Head of caudate nucleus (tissue), 42 donors: ENCODE data around the gene CHM.
"Not testable (repeated sequence)": the region's sequence is repeated elsewhere in the genome, so short reads cannot be mapped to it uniquely, and the experiment has no call there.

Experiments
- DNase-seq, 42 donors: peaks; one replicate each; pipeline versions ENCODE4 v3.0.0 to v3.0.0-alpha.2; 2020 to 2021; ENCODE audit warnings: mixed read lengths in 7 of 42
- intact Hi-C: fragments of 100-400 bp; cut with DNase I; formaldehyde crosslinking; loops from one replicate; pipeline ENCODE4 v1.15.0; 2022

The CHM gene

GRCh38 chrX:86047174-86047935 is at the start of gene CHM:
TSS of gene CHM (minus strand) at chrX:86047558. CDS start at chrX:86047532, 26 bp downstream.
- intact Hi-C loops: no loop called here
- DNase-seq: peak; percentile 46 to 92 (median 74)

- DNase-seq: no peak
- intact Hi-C loops: no loop called here
Measured at GRCh38 chrX:86078650-86079049, 31.3 kb upstream of the CHM start.

- intact Hi-C loops: no loop called here
Measured at GRCh38 chrX:86066998-86067397, 19.6 kb upstream of the CHM start.

GRCh38 chrX:86061407-86061806 is 14.0 kb upstream of the CHM start:
- intact Hi-C loops: no loop called here
- no peak for DNase-seq

More at GRCh38 chrX:86066998-86067397, 19.6 kb upstream of the CHM start:
- DNase-seq: peak in 2 of 42 donors; percentile 1 to 8

- no peak for DNase-seq
- intact Hi-C loops: no loop called here
Measured at GRCh38 chrX:86051741-86052140, 4.4 kb upstream of the CHM start.

GRCh38 chrX:86047936-86048280 is 550 bp upstream of the CHM start:
- DNase-seq: peak in 6 of 42 donors; percentile 2 to 34 (median 18)
- intact Hi-C loops: no loop called here

- DNase-seq: no peak
- intact Hi-C loops: no loop called here
Measured at GRCh38 chrX:86044216-86044615, 3.1 kb downstream of the CHM start.

GRCh38 chrX:86039625-86040568 is 7.5 kb downstream of the CHM start:
- no peak for DNase-seq
- intact Hi-C loops: no loop called here

- intact Hi-C loops: no loop called here
Measured at GRCh38 chrX:86033385-86033784, 14.0 kb downstream of the CHM start.

GRCh38 chrX:86028681-86029080 is 18.7 kb downstream of the CHM start:
- intact Hi-C loops: no loop called here
- no peak for DNase-seq

More at GRCh38 chrX:86033385-86033784, 14.0 kb downstream of the CHM start:
- no peak for DNase-seq

- intact Hi-C loops: no loop called here
Measured at GRCh38 chrX:86023811-86024210, 23.5 kb downstream of the CHM start.

GRCh38 chrX:86021652-86022289 is 25.6 kb downstream of the CHM start:
- no peak for DNase-seq

More at GRCh38 chrX:86023811-86024210, 23.5 kb downstream of the CHM start:
- no peak for DNase-seq

GRCh38 chrX:86016139-86016538 is 31.2 kb downstream of the CHM start:
- intact Hi-C loops: no loop called here
- no peak for DNase-seq

More at GRCh38 chrX:86021652-86022289, 25.6 kb downstream of the CHM start:
- intact Hi-C loops: no loop called here

GRCh38 chrX:86014959-86015358 is 32.4 kb downstream of the CHM start:
- DNase-seq, intact Hi-C loops: not testable (repeated sequence)

GRCh38 chrX:86014421-86014820 is 32.9 kb downstream of the CHM start:
- intact Hi-C loops: no loop called here
- no peak for DNase-seq

GRCh38 chrX:86013792-86014191 is 33.6 kb downstream of the CHM start:
- intact Hi-C loops: no loop called here
- no peak for DNase-seq

GRCh38 chrX:86012188-86012587 is 35.2 kb downstream of the CHM start:
- no peak for DNase-seq
- intact Hi-C loops: no loop called here

GRCh38 chrX:86009803-86010202 is 37.6 kb downstream of the CHM start:
- intact Hi-C loops, DNase-seq: not testable (repeated sequence)

GRCh38 chrX:86007891-86008290 is 39.5 kb downstream of the CHM start:
- intact Hi-C loops, DNase-seq: not testable (repeated sequence)
